GM21825 (cell line): ENCODE measurements around the gene TGFB2.

Source experiments
- ATAC-seq: cut with Tn5 transposase; IDR thresholded peaks from one replicate; pipeline ENCODE4 v1.9.1; 2021; ENCODE audit warnings: mild to moderate bottlenecking, moderate library complexity; ENCODE audit not compliant: unreplicated experiment

Gene TGFB2

DNA sequence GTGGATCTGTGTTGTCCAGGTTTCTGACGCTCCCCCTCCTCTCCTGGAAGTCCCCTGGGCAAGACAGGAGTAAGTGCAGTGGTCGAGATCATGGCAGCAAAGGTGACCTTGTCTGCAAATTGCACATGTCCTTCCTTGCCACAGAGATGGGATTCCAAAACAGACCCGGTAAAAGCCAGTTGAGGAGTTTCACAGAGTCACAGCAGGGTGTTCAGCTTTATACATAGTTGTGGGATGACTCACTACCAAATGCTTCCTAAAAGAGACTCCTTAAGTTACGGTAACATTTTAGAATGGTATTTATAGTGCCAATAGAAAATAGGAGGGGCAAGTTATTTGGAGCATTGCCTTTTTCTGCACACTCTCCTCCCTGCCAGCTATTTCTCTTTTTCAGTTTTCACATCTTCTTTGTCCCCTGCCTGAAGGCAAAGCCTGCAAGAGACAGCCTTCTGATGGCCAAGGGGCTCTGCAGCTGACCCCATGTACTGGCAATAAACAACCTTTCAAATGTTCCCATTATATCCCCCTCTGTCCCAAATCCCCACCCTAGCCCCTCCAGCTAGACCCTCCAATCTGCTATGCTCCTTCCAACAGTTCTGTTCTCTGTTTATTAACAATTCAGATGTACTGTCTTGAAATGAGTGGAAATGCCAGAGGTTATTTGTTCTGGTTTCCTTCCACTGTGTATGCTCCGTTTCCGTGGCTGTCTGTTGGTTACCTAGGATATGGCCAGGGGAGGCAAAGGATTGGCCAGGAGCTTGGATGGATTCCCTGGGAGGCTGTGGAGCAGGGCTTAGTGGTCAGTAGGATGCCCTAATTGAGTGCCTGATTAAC is 115.0 kb downstream of the TGFB2 start:
- peak; percentile 58 for ATAC-seq

DNA sequence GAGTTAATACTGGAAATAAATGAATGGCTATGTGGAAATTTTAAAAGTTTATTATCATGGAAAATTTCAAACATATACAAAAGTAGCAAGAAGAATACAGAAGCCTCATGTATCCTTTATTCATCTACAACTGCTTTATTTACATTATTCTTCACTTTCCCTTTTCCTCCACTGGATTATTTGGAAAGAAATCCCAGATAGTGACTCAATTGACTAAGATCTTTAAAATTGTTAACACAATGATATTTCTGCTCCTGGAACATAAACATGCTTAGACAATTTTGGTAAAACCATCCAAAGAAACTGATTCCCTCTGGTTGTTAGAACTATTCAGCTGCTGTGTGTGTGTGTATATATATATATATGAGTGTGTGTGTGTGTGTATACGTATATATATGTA is 116.2 kb downstream of the TGFB2 start:
- no peak for ATAC-seq

DNA sequence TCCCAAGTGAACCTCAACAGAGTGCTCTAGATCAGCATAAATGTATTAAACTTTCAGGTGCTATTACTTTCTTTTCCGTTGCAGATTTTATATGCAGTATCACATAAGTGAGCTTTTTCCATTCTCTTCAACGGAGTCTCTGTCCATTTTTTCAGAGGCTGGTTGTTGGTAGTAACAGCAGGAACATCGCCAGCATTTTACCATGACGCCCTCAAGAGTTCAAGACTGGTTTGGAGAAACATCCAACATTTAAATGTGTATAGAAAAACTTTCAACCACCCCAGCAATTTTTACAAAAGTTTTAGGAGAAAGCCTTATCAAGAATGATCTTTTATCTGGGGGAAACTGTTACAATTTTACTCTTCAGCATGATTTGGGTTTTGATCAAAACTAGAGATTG is 117.0 kb downstream of the TGFB2 start:
- ATAC-seq: no peak

- no peak for ATAC-seq
Measured at GRCh38 chr1:218462587-218462986, 117.5 kb downstream of the TGFB2 start.

DNA sequence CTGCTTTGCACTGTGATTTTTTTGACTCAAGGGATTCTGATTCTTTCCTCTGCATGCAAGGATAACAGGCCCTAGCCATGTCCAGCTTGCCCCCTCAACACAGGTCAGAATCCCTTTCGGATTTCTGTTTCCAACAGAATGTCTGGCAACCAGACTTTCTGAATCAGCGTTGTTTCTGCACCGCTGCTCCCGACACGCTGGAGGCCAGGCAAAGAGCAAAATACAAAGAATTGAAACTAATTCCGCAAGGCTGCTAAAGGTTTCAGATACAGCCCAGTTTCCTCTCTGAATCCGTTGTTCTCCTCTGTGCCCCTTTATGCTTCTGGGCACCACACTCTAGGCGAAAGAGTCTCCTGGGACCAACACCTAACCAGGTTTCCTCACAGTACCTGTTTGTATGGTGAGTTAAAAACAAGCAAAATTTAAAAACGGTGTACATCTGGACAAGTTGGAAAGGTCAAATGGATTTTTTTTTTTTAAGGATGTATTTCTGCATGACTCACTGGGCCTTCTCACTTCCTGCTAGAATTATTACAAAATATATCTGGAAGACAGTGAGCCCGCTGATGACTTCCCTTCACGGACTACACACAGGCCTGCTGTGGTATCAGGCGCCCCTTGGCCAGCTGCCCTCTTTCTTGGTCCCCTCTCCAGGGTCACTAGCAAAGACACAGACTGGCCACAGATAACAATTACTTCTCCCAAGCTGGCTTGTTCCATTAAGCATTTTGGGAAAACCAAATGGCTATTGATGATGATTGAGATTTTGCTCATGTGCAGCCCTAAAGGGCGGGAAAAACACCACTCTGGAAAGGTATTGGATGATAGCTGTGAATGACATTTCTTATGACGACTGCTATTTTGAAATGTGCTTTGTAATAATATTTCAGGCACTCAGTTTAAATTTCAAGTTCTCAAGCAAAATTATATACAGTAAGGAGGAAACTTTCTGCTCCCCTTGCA is 118.3 kb downstream of the TGFB2 start:
- no peak for ATAC-seq

DNA sequence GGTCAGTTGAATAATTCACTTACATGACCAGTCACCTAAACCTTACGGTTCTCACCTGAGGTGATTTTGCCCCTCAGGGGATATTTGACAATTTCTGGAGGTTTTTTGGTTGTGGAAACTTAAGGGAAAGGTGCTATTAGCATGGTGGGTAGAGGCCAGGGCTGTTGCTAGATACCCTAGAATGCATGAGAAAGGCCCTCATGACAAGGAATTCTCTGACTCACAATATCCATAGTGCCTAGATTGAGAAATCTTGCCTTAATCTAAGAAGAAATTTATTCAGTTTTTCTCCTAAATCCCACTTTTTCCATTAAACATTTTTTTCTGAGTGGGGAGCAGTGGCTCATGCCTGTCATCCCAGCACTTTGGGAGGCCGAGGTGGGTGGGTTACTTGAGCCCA is 119.7 kb downstream of the TGFB2 start:
- no peak for ATAC-seq

- ATAC-seq: no peak
Measured at GRCh38 chr1:218466341-218467010, 121.3 kb downstream of the TGFB2 start.

GRCh38 chr1:218467101-218468072 is 122.3 kb downstream of the TGFB2 start:
- ATAC-seq: no peak

GRCh38 chr1:218468711-218469110 is 123.6 kb downstream of the TGFB2 start:
- no peak for ATAC-seq

GRCh38 chr1:218472885-218473284 is 127.7 kb downstream of the TGFB2 start:
- no peak for ATAC-seq

- peak; percentile 84 for ATAC-seq
Measured at GRCh38 chr1:218473522-218473921, 128.4 kb downstream of the TGFB2 start.

DNA sequence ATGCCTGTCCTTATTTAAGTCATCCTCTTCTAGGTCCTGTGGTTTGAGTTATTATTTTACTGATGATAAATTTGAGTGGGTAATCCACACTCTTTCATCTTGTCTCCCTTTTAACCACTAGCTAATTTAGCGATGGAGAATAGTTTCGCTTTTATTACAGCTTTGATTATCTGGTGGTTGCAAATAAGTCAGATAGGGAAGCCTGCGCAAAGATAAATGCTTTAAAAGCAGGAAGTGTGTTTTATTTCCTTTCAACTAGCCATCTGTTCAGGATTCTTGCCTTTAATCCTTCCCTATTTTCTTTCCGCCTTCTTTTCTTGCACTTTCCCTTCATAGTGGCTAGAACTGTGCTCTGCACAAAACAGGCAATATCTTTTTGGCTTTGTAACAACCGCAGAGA is 129.0 kb downstream of the TGFB2 start:
- no peak for ATAC-seq

DNA sequence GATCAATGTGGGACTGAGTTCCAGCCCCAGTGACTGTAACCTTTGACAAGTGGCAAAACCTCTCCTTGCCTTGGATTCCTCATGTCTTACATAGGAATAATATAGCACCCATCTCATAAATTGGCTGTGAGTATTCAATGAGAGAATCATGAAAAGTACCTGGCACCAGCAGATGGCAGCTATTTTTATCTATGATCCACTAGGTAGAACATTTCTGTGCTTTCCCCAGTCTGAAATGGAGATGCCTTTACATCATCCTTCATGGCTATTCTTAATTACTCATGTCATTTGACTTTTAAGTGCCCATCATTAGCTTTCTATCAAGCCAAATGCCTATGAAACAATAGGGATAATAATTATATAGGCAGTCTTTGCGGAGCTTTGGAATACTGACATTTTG is 130.1 kb downstream of the TGFB2 start:
- no peak for ATAC-seq

DNA sequence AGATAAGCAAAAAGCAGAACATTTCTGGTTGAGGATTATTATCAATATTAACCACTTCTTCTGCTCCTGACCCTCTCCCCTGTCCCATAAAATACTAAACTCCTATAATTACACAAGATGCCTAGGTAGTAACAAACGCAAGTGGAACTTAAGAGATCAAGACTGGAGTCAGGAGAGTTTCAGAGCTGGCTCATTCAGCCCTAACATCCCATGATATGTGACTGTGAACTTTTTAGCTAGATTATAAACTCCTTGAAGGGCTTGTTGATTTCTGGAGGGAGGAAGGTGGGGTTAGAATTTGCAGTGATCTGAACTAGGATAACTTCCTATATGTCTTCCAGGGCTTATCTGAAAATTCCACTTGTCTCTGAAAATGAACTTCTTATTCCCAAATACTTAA is 130.6 kb downstream of the TGFB2 start:
- ATAC-seq: no peak

GRCh38 chr1:218476385-218476784 is 131.2 kb downstream of the TGFB2 start:
- no peak for ATAC-seq

- no peak for ATAC-seq
Measured at GRCh38 chr1:218478336-218478735, 133.2 kb downstream of the TGFB2 start.

- ATAC-seq: no peak
Measured at GRCh38 chr1:218479436-218480115, 134.4 kb downstream of the TGFB2 start.

GRCh38 chr1:218480137-218480536 is 135.0 kb downstream of the TGFB2 start:
- ATAC-seq: no peak

DNA sequence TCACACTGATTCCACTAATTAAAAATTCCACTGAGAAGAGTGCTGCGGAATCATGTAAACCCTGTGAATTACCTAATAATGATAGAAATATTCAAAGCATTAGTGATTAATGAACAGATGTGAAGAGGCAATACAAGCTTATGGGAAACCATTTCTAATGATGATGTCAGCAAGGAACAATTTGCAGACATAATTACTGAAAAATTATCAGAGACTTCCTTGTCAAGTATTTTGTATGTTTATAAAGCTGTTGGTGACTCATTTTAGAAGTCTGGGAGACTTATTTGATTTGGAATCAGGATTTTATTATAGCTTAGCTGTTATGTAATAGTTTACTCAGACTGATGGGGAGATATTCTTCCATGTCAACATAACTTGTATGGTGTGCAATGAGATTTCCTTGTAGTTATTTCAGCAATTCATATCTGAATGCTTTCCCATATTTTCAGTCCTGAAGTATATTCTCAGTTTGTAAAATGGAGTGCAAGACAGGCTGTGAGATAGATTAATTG is 135.5 kb downstream of the TGFB2 start:
- no peak for ATAC-seq
